Endothelial cell of hepatic sinusoid (primary cell): ENCODE data around the gene GMPPA.

ENCODE experiments used
- in situ Hi-C: cut with HindIII; loops from 2 replicates; pipeline ENCODE4 v1.10.0; 2017; ENCODE audit warnings: low sequenced_read_pairs

The GMPPA gene

GRCh38 chr2:219501849-219502248 is 3.2 kb downstream of the GMPPA start:
- in situ Hi-C loops, result loop anchor here (5.0 kb wide), 1 partner anchor 40 kb away; the partner anchor contains the start of genes CHPF and TMEM198

- in situ Hi-C loops, result loop anchor here (5.0 kb wide), 1 partner anchor 40 kb away; the partner anchor contains the start of genes CHPF and TMEM198
Observed at GRCh38 chr2:219502618-219503017, 3.9 kb downstream of the GMPPA start.

GRCh38 chr2:219505585-219505984 is 6.9 kb downstream of the GMPPA start:
- in situ Hi-C loops, result loop anchor here (5.0 kb wide), 1 partner anchor 33 kb away; no protein-coding TSS in a partner anchor

GRCh38 chr2:219506153-219506801 is 7.6 kb downstream of the GMPPA start:
- in situ Hi-C loops, result loop anchor here (5.0 kb wide), 1 partner anchor 34 kb away; no protein-coding TSS in a partner anchor

- in situ Hi-C loops, result loop anchor here (5.0 kb wide), 1 partner anchor 35 kb away; no protein-coding TSS in a partner anchor
Observed at GRCh38 chr2:219506802-219507526, 8.3 kb downstream of the GMPPA start.

- in situ Hi-C loops, result loop anchor here (5.0 kb wide), 1 partner anchor 36 kb away; no protein-coding TSS in a partner anchor
Observed at GRCh38 chr2:219507581-219508443, 9.1 kb downstream of the GMPPA start.

- in situ Hi-C loops, result loop anchor here (5.0 kb wide), 1 partner anchor 36 kb away; no protein-coding TSS in a partner anchor
Observed at GRCh38 chr2:219508444-219508734, 9.7 kb downstream of the GMPPA start.

GRCh38 chr2:219508971-219509779 is 10.5 kb downstream of the GMPPA start:
- in situ Hi-C loops, result loop anchor here (5.0 kb wide), 1 partner anchor 37 kb away; no protein-coding TSS in a partner anchor

- in situ Hi-C loops, result loop anchor here (5.0 kb wide), 1 partner anchor 38 kb away; no protein-coding TSS in a partner anchor
Observed at GRCh38 chr2:219509780-219510511, 11.3 kb downstream of the GMPPA start.

- in situ Hi-C loops, result no loop called here
Observed at GRCh38 chr2:219510512-219511135, 11.9 kb downstream of the GMPPA start.

GRCh38 chr2:219511547-219512325 is 13.0 kb downstream of the GMPPA start:
- in situ Hi-C loops, result no loop called here

- in situ Hi-C loops, result no loop called here
Observed at GRCh38 chr2:219512524-219513216, 14.0 kb downstream of the GMPPA start.

- in situ Hi-C loops, result no loop called here
Observed at GRCh38 chr2:219513787-219514186, 15.1 kb downstream of the GMPPA start.

GRCh38 chr2:219514196-219514761 is 15.6 kb downstream of the GMPPA start, which contains the start of gene ASIC4:
Gene ASIC4 (plus strand): TSS chr2:219514482. CDS start chr2:219514725, 243 bp downstream.
- in situ Hi-C loops, result no loop called here

- in situ Hi-C loops, result no loop called here
Observed at GRCh38 chr2:219514836-219515235, 16.1 kb downstream of the GMPPA start.

GRCh38 chr2:219515874-219516629 is 17.4 kb downstream of the GMPPA start:
- in situ Hi-C loops, result no loop called here

GRCh38 chr2:219516888-219517287 is 18.2 kb downstream of the GMPPA start:
- in situ Hi-C loops, result no loop called here
